Testis (tissue), 2 donors: Measurements from ENCODE around the gene SOX6.

Experiments used
- POLR2A ChIP-seq: fragments of 450-650 bp; IDR thresholded peaks from one replicate; pipeline ENCODE4 v1.6.1; 2017; ENCODE audit warnings: antibody characterized with exemption, mild to moderate bottlenecking, moderate library complexity
- TF ChIP-seq, protein P1 (sequence below), 3 experiments: fragments of 450-650 bp in 2 of 3; fragments of 200-600 bp in 1 of 3; sonication (generic) in 1 of 3; IDR thresholded peaks; one replicate each; pipeline ENCODE4 v1.5.1; 2016 to 2019; ENCODE audit warnings: antibody characterized with exemption in 3 of 3, mild to moderate bottlenecking in 2 of 3, moderate library complexity in 1 of 3

DNA sequence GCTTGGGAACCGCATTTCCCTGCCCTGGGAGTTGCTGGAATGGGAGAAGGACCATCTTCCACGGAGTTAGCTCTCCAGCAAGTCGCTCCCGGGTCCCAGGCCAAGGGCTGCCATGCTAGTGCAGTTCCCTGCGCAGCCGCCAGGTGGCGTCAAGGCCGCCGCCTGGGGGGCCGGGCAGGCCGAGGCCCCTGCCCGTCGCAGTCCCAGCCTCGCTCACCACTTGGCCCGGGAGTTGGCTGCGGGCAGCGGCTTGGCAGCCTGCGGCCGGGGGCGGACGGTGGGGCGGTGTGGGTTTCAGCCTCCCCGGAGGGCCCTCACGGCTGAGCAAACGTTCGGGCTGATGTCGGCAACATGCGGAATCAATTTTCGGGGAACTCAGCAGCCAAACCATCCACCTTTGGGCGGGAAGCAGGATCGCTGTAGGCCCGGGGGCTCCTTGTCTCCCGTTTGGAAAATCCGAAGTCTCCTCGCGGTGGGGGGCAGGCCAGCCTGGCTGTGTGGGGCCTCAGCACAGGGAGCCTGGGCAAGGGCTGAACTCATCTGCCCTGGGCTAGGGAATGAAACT, 415.1 kb downstream of the SOX6 start:
- TF ChIP-seq POLR2A = no peak
- TF ChIP-seq, protein P1, sequence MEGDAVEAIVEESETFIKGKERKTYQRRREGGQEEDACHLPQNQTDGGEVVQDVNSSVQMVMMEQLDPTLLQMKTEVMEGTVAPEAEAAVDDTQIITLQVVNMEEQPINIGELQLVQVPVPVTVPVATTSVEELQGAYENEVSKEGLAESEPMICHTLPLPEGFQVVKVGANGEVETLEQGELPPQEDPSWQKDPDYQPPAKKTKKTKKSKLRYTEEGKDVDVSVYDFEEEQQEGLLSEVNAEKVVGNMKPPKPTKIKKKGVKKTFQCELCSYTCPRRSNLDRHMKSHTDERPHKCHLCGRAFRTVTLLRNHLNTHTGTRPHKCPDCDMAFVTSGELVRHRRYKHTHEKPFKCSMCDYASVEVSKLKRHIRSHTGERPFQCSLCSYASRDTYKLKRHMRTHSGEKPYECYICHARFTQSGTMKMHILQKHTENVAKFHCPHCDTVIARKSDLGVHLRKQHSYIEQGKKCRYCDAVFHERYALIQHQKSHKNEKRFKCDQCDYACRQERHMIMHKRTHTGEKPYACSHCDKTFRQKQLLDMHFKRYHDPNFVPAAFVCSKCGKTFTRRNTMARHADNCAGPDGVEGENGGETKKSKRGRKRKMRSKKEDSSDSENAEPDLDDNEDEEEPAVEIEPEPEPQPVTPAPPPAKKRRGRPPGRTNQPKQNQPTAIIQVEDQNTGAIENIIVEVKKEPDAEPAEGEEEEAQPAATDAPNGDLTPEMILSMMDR (IDR thresholded peaks at IDR 0.05) = peak; percentile 82 to 90 (median 89)
